Tibial nerve (tissue), 4 donors: ENCODE data around the gene LAMB1. TPM values are rescaled to one million over a fixed set of nuclear protein-coding genes. Genes with fewer than 3 reads are reported as not detected.
"Not testable (repeated sequence)": the region's sequence is repeated elsewhere in the genome, so short reads cannot be mapped to it uniquely, and the experiment has no call there.

Source experiments
- DNase-seq, 2 donors: peaks; one replicate each; pipeline ENCODE4 v3.0.0-alpha.2; 2019; ENCODE audit warnings: low spot score in 2 of 2
- H3K27ac ChIP-seq, 4 donors: fragments of 200-600 bp; sonication (generic) in 3 of 4; one replicate each; pipeline ENCODE4 v1.5.1; 2017 to 2019; ENCODE audit warnings: mild to moderate bottlenecking in 1 of 4
- H3K27me3 ChIP-seq, 2 donors: fragments of 200-600 bp; sonication (generic) in 1 of 2; one replicate each; pipeline versions ENCODE4 v1.5.1 to v1.6.0; 2017 to 2019
- H3K36me3 ChIP-seq, 3 donors: fragments of 200-600 bp; sonication (generic); one replicate each; pipeline ENCODE4 v1.5.1; 2018 to 2019
- H3K4me1 ChIP-seq, 4 donors: fragments of 200-600 bp; sonication (generic) in 3 of 4; one replicate each; pipeline ENCODE4 v1.5.1; 2017 to 2019
- H3K4me3 ChIP-seq, 4 donors: fragments of 200-600 bp; sonication (generic) in 3 of 4; one replicate each; pipeline ENCODE4 v1.5.1; 2017 to 2019; ENCODE audit warnings: mild to moderate bottlenecking in 1 of 4, moderate library complexity in 1 of 4
- H3K9me3 ChIP-seq, 4 donors: fragments of 200-600 bp; sonication (generic) in 3 of 4; one replicate each; pipeline ENCODE4 v1.5.1; 2017 to 2019
- EP300 ChIP-seq, 2 donors: sonication (generic); formaldehyde crosslinking; IDR thresholded peaks; one replicate each; pipeline ENCODE4 v1.6.1; 2017; ENCODE audit warnings: antibody characterized with exemption in 2 of 2, mild to moderate bottlenecking in 1 of 2
- POLR2A ChIP-seq, 2 donors: fragments of 450-650 bp; IDR thresholded peaks; one replicate each; pipeline ENCODE4 v1.6.1; 2017; ENCODE audit warnings: antibody characterized with exemption in 2 of 2, mild to moderate bottlenecking in 2 of 2, moderate library complexity in 2 of 2
- WGBS, 2 donors: methylation state at CpG; one replicate each; pipeline ENCODE4 v1.1.5; 2018; 5-methylcytosine and 5-hydroxymethylcytosine counted together
- total RNA-seq, 4 donors: library from RNA; depleted of rRNA; stranded (reverse); fragments of >200 nt; gene quantifications; one replicate each; pipeline ENCODE4 v1.1.0, GENCODE V29; 2016
- TF ChIP-seq, protein P1 (sequence below), 5 experiments: fragments of 200-600 bp in 3 of 5; fragments of 450-650 bp in 2 of 5; sonication (generic) in 3 of 5; IDR thresholded peaks; one replicate each; pipeline ENCODE4 v1.5.1; 2016 to 2019; ENCODE audit warnings: antibody characterized with exemption in 5 of 5, mild to moderate bottlenecking in 3 of 5, moderate library complexity in 2 of 5

LAMB1 gene
- total RNA-seq, 4 donors from 2014 or later = 232 to 563 (median 357) TPM

DNA sequence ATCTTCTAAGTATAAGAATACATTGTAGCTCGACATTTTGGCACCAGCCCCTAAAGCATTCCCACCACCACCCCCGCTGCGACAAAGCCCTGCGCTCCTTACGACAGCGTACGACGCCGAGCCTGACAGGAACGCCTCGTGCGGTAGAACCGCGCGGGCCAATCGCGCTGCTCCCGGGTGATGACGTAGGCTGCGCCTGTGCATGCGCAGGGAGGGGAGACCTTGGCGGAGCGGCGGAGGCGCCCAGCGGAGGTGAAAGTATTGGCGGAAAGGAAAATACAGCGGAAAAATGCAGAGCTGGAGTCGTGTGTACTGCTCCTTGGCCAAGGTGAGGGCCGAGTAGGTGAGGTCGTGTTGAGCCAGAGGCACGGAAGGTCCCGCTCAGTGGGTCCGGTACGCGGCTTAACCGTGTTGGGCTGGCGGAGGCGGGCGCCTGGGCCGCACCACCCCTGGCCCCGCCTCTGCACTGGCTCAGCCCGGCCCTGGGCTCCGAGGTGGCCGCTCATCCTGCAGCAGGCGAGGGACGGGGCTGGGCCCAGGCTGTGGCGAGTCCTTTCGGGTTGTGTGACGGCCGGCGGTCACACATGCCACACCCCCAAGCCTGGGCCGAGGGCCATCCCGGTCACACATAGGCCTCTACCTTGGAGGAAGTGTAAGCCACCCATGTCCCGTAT is 111.9 kb downstream of the LAMB1 start, which contains the start of gene DLD:
Gene DLD, plus strand, starts transcription at position 222 of the 674 bp plus-strand sequence. Its CDS starts 68 bp downstream, at position 290.
- H3K4me1 ChIP-seq = peaks cover 0 to 52% (median 20%) of the 10 kb centered on the region in 4 donors
- no peaks in the 10 kb centered on the region for H3K9me3 ChIP-seq
- peaks cover 0 to 24% (median 0%) of the 10 kb centered on the region in 3 donors for H3K36me3 ChIP-seq
- peak within 1 kb of the TSS; percentile 55 to 96 (median 92) for H3K4me3 ChIP-seq
- WGBS, 2 donors = 0 to 1% methylated on average over 50 to 53 of the region's 55 CpGs
- peak; percentile 83 to 87 for DNase-seq
- TF ChIP-seq, protein P1, sequence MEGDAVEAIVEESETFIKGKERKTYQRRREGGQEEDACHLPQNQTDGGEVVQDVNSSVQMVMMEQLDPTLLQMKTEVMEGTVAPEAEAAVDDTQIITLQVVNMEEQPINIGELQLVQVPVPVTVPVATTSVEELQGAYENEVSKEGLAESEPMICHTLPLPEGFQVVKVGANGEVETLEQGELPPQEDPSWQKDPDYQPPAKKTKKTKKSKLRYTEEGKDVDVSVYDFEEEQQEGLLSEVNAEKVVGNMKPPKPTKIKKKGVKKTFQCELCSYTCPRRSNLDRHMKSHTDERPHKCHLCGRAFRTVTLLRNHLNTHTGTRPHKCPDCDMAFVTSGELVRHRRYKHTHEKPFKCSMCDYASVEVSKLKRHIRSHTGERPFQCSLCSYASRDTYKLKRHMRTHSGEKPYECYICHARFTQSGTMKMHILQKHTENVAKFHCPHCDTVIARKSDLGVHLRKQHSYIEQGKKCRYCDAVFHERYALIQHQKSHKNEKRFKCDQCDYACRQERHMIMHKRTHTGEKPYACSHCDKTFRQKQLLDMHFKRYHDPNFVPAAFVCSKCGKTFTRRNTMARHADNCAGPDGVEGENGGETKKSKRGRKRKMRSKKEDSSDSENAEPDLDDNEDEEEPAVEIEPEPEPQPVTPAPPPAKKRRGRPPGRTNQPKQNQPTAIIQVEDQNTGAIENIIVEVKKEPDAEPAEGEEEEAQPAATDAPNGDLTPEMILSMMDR (IDR thresholded peaks at IDR 0.05) = peak in 1 of 5 experiments; percentile 54
- peak; percentile 85 to 98 for TF ChIP-seq EP300 (IDR thresholded peaks at IDR 0.05)
- TF ChIP-seq POLR2A (IDR thresholded peaks at IDR 0.05) = peak; percentile 90 to 95
- no peaks in the 10 kb centered on the region for H3K27me3 ChIP-seq
- peak within 1 kb of the TSS; percentile 84 to 99 (median 96) for H3K27ac ChIP-seq

DNA sequence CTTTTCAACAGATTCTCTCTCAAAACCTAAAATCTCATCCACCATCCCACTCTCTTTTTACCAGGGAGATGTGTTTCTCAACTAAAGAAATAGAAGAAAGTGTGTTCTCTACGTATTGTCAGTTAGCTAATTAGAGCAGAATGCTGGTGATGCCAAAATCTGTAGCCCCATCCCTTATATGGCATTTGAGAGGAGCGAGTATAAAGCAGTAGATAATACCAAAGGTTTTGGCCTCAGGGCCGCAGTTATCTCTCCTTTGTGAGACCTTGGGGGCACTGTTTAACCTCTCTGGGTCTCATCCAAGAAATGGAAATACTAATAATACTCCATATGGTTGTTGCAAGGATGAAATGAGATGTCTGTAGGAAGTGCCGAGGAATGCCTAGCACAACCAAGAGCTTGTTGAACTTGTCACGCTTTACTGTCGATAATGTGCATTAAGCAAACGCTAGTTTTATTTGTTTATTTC is 112.4 kb downstream of the LAMB1 start:
- no peaks in the 10 kb centered on the region for H3K27me3 ChIP-seq
- H3K36me3 ChIP-seq = peaks cover 0 to 19% (median 0%) of the 10 kb centered on the region in 3 donors
- peak overlapping the region; percentile 55 to 96 (median 92) for H3K4me3 ChIP-seq
- DNase-seq = peak in 1 of 2 donors; percentile 29
- H3K9me3 ChIP-seq = no peaks in the 10 kb centered on the region
- H3K4me1 ChIP-seq = peaks cover 0 to 46% (median 20%) of the 10 kb centered on the region in 4 donors
- 3 to 5% methylated on average over 7 of the region's 7 CpGs for WGBS, 2 donors
- H3K27ac ChIP-seq = peak overlapping the region; percentile 84 to 99 (median 96)
- TF ChIP-seq EP300 (IDR thresholded peaks at IDR 0.05) (no peak), POLR2A (IDR thresholded peaks at IDR 0.05) (no peak)
- TF ChIP-seq, protein P1 (IDR thresholded peaks at IDR 0.05) = no peak

DNA sequence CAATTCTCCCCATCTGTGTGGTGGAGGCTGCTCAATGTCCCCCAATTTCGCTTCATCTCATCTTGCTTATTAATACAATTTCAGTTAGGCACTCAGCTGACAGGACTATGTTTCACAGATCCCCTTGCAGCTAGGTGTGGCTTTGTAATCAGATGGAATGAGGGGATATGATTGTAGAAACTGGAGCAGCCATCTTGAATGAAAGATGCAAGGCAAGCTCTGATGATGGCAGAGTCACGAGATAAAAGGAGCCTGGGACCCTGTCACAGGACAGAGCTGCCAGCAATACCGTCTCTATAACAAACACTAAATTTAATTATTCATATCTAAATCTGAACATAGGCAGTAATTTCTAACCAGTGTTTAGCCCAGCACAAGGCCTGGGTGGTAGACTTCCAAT is 113.0 kb downstream of the LAMB1 start:
- no peak for TF ChIP-seq EP300 (IDR thresholded peaks at IDR 0.05)
- TF ChIP-seq, protein P1 (IDR thresholded peaks at IDR 0.05) = no peak
- TF ChIP-seq POLR2A (IDR thresholded peaks at IDR 0.05) = no peak
- DNase-seq = no peak
- WGBS, 2 donors = 50 to 80% methylated on average over 3 of the region's 3 CpGs

DNA sequence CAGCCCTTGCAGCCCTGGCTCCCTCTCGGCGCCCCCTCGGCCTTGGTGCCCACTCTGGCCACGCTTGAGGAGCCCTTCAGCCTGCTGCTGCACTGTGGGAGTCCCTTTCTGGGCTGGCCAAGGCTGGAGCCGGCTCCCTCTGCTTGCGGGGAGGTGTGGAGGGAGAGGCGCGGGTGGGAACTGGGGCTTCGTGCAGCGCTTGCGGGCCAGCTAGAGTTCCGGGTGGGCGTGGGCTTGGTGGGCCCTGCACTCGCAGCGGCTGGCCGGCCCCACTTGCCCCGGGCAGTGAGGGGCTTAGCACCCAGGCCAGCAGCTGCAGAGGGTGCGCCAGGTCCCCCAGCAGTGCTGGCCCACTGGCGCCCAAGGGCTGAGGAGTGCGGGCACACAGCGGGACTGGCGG is 115.1 kb downstream of the LAMB1 start:
- not testable (repeated sequence) for H3K4me3 ChIP-seq
- peaks cover 0 to 20% (median 15%) of the 10 kb centered on the region in 4 donors for H3K4me1 ChIP-seq
- WGBS, 2 donors = 92 to 94% methylated on average over 6 to 22 of the region's 22 CpGs

More for the DNA sequence above, 113.0 kb downstream of the LAMB1 start:
- peaks cover 0 to 13% (median 0%) of the 10 kb centered on the region in 3 donors for H3K36me3 ChIP-seq
- H3K4me3 ChIP-seq = peak overlapping the region in 1 of 4 donors; percentile 92
- H3K4me1 ChIP-seq = peaks cover 0 to 41% (median 20%) of the 10 kb centered on the region in 4 donors
- peak overlapping the region; percentile 84 to 99 (median 96) for H3K27ac ChIP-seq
- no peaks in the 10 kb centered on the region for H3K27me3 ChIP-seq
- H3K9me3 ChIP-seq = no peaks in the 10 kb centered on the region

DNA sequence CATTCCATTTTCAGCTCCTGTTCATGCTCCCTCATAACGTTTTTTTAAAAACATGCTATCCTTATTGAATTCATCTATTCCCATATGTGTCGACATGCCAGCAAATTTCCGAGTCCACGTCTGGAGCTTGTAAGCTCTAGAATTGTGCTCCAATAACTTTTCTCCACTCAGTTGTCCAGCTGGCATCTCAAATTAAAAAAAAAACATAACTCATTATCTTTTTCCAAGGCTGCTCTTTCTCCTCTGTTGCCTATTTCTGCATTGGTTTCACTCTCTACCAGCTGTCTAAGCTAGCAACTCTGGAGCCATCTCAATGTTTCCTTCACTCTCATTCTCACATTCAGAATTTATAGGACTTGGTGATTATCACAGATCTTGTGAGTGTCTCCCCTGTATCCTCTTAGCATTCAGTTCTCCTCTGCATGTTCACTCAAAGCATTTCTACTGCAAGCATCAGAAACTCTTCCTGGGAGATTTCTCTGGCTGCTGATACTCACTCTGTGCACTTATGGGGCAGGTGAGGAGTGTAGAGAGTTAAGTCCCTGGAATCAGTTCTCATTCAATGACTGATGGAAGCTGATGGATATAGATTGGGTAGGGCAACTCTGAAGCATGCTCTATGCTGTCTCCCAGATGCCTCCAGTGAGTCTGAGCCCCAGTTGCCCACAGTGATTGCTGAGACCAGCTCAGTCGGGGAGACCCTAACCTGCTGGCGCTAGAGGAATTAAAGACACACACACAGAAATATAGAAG is 118.7 kb downstream of the LAMB1 start:
- WGBS, 2 donors = 69 to 75% methylated on average over 6 of the region's 6 CpGs
- Histone ChIP-seq H3K9me3 (no peaks in the 10 kb centered on the region), H3K27me3 (no peaks in the 10 kb centered on the region), H3K4me3 (no peak overlapping the region), H3K36me3 (no peaks in the 10 kb centered on the region), H3K4me1 (peaks cover 0 to 6% (median 0%) of the 10 kb centered on the region in 4 donors), H3K27ac (no peak overlapping the region)
- TF ChIP-seq EP300 (IDR thresholded peaks at IDR 0.05) (no peak), POLR2A (IDR thresholded peaks at IDR 0.05) (no peak)
- TF ChIP-seq, protein P1 (IDR thresholded peaks at IDR 0.05) = no peak
- DNase-seq = no peak

More for the DNA sequence above, 115.1 kb downstream of the LAMB1 start:
- not testable (repeated sequence) for H3K9me3 ChIP-seq, H3K27me3 ChIP-seq, H3K27ac ChIP-seq, DNase-seq, H3K36me3 ChIP-seq
